EL (cell line): ENCODE data around the gene OR2V2.
A peak's percentile ranks its signal among the peaks of the same experiment; 100 is the strongest.

Experiments
- DNase-seq: peaks from one replicate; pipeline ENCODE4 v3.0.0-alpha.2; 2016

Gene OR2V2

DNA sequence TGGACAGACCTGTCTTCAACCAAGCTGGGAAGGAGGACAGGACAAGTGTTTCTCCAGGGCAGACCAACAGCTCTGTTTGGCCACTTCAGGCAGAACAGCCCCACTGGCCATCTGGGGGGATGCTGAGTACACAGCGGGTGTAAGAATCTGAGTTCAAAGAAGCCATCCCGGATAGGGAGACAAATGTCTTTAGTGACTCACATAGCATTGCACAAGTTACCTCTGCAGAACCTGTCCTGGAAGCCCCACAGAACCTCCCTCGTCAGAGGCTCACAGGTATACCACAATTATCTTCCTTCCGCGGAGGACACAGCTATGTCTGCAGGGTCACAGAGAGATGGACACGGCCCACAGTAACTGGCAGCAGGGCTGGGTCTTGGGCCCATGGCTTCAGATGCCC lies 2.0 kb downstream of the OR2V2 start:
- DNase-seq, result no peak

DNA sequence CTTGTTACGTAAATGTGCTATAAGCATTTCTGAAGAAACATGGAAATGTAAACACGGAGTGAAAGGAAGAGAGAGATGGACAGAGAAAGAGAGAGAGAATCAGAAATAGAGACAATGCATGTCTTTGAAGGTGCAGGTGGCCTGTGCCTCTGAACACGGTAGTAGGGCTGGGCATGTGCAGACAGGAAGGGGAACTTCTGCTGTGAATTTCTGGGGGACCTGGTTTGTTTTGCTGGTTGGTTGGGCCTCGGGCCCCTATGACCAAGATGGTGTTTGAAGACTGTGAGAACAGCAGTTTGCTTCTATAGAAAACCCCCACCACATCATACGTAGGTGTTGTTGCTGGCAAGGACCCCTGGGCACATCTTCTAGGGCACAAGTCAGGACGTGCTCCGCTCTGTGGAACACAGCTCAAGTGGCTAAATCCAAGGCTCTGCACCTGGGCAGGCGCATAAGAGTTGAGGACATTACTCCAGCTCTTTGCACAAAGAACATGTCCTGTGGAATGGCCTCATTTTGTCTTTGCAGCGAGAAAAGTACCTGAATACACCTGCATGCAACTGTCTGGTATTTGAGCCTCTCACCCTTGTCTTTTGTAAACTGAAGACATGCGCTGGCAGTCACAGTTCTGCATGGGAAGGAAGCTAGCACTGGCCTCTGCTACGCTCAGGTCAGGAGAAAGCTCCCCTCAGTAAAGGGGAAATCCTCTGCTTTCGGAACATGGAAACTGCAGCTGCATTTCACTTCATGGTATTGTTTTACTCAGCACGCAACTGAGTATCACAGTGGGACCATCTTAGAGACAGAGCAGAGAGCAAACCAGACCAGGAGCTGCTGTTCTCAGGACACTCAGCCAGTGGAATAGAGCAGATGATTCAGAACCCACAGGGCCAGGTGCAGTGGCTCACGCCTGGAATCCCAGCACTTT lies 2.7 kb downstream of the OR2V2 start:
- no peak for DNase-seq

DNA sequence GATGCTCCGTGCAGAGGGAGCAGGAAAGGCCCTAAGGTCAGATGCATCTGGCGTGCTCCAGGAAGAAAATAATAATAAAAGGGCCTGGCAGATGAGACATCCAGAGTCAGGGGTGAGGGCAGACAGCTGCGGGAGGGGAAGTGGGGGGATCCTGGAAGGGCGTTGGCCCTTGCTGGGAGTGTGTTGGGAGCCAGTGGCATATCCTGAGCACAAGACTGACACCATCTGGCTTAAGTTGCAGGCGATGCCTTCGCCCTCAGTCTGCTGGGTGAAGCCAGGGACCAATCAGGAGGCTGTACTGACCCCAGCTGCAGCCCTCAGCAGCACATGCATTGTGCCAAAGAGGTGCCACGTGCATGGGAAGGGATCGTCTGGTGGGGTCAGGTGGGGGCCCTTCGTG lies 3.8 kb downstream of the OR2V2 start:
- no peak for DNase-seq

DNA sequence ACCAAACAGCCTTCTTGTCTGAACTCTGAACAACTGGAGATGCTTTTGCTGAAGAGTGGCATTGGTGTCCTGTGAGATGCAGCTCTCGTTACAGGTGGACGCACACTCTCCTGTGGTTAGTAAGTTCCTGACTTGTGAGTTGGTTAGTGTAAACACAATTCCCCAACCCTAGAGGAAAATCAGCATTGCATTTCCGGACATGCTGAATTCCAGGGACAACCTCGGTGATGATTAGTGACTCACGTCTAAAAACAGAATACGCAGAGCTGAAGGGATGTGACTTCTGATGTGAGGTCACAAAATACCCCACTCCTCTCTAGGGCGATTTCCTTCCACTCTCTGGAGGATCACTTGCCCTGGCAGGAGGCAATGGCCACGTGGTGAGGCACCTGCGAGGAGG lies 5.0 kb downstream of the OR2V2 start:
- DNase-seq, result peak; percentile 53

DNA sequence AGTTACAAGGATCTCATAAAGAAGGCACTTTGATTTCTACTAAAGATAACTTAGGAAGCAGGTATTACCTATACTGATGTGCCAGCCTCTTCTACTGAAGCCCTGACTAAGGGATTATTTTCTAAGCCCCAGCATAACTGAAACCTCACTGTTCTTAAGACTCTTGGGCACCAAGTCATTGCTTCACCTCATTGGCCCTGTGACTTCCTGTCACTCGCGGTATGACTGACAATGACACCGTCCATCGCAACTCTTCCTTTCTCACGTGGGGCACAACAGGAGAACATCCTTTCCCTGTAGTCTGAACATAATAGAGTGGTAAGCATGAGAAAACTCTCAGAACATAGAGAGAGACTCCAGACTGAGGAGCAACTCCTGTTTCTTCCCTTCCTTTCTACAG lies 6.4 kb downstream of the OR2V2 start:
- DNase-seq, result no peak

DNA sequence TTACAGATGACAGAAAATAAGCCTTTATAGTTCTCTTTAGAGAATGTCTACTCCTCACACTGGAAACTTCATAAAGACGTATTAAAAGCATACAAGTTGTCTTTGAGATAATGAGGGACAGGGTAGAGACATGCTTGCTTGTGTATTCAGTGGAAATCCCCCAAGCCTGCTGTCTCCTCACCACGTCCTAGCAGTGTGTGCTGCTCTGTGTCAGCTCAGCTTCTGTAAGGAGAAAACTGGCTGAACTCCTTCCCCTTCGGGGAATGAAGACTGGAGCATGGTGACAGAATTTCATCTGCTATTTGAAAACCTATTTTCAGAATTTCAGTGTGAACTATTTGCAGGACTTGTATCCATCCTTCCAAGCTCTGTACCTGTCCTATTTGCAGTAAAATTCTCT lies 9.4 kb downstream of the OR2V2 start:
- no peak for DNase-seq

DNA sequence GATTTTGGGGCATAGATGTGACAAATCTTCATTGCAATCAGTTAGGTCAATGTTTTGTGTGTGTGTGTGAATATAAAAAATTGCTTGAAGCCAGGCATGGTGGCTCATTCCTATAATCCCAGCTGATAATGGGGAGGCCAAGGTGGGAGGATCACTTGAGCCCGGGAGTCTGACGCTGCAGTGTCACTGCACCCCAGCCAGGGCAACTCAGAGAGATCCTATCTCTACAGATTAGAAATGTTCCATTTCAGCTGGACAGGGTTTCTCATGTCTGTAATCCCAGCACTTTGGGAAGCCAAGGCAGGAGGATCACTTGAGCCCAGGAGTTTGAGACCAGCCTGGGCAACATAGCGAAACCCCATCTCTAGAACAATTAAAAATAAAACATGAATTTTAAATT lies 11.5 kb downstream of the OR2V2 start:
- no peak for DNase-seq

DNA sequence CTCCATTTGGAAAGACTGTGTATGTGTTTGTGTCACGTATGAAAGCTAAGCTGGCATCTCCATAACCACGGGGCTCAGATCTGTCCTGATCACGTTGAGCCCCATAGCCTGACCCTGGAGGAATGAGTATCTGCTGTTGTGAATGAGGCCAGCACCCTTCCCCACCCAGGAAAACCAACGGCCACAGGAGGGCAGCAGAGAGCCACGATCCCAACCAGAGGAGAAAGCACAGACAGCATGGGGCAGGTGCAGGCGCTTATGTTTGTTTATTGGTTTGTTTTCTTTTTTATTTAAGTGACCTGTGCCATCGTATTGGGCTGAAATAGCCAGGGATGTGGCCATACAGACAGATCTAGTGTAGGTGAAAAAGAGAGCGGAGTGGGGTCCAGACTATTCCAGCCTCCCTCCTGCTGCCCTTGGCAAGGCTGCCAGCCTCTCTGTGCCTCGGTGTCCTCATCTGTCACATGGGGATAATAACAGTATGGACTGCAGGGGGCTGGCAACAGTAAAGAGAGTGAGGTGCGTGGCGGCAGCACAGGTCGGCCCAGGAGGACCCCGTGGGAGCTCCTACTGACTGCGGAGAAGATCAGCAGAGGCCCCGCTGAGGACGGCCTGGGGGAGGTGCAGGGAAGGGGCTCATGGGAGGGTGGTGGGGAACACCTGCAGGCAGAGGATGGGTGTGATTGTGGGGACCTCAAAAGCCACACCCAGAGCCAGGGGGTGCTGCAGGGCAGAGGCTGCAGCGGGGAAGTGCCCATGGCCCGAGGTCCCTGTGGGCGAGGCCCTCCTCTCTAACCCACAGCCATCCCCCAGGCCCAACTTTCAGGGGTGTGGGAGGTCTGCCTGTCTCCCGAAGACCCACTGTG lies 12.1 kb downstream of the OR2V2 start:
- peak; percentile 82 for DNase-seq

DNA sequence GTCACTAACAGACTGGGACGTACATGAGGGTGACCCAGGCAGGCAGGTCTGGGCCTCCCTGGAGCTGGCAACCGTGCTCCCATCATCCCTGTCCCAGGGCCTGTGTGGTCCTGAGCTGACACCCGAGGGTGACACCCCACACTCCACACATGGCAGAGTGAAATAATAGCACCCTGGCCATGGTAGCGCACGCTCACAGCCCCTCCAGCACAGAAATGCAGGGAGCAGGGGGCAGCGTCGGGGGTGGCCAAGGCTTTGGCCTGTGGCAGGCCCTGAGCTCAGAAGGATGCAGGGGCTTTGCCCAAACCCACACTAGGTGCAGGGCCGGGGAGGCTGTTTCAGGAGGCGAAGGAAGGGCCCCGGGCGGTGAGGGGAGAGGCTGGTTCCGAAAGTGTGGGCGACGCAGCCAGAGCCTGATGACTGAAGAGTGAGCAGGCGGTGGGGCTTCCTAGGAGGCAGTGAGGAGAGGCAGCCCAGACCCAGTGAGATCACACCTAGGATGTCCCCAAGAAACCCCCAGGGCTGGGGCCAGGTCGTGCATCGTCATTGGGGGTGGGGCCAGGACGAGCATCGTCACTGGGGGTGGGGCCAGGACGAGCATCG lies 12.9 kb downstream of the OR2V2 start:
- peak; percentile 71 for DNase-seq

DNA sequence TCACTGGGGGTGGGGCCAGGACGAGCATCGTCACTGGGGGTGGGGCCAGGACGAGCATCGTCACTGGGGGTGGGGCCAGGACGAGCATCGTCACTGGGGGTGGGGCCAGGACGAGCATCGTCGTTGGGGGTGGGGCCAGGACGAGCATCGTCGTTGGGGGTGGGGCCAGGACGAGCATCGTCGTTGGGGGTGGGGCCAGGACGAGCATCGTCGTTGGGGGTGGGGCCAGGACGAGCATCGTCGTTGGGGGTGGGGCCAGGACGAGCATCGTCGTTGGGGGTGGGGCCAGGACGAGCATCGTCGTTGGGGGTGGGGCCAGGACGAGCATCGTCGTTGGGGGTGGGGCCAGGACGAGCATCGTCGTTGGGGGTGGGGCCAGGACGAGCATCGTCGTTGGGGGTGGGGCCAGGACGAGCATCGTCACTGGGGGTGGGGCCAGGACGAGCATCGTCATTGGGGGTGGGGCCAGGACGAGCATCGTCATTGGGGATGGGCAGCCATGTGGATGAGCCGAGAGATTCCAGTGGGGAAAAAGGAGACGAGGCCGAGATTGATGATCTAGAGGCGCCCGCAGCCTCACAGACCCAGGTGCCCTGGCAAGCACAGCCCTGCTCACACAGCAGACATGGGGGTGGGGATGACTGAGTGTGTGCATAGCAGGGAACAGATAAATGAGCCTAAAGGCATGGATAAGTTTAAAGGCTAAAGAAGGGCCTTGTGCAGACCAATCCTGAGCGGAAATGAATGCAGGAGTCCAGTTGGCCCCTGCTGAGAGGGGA lies 13.6 kb downstream of the OR2V2 start:
- DNase-seq, result peak; percentile 77

DNA sequence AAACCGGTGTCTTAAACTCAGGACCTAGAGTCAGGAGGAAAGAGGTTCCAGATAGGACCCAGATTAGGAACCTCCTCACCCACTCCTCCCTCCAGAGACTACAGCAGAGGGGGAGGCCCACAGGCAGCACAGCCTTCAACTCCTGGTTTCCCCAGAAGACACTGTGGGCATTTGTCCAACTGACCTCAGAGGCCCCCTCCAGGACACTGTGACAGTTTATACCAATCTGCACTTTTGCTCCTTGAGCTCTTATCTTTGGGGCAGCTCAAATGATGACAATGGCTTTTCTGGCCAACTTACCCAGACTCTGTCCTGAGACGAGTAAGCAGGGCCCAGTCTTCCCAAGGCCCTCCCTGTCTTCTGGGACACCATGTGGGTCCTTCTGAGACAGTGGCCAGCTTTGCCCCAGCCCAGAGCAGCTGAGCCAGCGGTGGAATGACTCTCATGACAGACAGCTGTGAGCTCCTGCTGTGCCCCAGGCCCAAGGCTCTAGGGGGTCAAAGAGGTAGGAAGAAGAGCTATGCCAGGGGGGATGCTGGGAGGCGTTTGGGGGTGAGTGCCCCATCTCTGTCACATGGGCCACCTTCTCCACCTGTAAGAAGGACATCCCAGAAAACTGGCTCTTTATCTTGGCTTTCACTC lies 14.3 kb downstream of the OR2V2 start:
- no peak for DNase-seq

DNA sequence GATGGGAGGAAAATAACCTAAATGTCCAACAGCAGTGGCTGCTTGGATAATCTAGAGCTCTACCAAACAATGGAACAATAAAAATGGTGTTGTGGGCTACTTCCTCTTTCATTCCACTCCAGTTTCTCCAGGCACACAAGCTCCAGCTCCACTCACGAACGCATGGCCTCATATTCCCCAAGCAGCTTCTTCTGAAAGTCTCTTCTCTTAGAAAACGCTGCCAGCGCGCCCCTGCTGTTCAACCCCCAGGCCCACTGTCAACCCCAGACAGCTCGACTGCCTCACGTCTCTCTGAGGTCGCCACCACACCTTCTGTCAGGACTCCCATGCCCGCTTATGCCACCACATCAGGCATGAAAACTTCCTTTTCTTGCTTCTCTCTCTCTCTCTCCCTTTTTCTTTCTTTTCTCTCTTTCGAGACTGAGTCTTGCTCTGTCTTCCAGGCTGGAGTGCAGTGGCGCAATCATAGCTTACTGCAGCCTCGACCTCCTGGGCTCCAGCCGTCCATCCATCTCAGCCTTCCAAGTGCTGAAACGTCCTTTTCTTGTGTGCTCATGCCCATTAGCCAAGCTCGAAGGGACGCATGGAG lies 16.2 kb downstream of the OR2V2 start:
- no peak for DNase-seq

DNA sequence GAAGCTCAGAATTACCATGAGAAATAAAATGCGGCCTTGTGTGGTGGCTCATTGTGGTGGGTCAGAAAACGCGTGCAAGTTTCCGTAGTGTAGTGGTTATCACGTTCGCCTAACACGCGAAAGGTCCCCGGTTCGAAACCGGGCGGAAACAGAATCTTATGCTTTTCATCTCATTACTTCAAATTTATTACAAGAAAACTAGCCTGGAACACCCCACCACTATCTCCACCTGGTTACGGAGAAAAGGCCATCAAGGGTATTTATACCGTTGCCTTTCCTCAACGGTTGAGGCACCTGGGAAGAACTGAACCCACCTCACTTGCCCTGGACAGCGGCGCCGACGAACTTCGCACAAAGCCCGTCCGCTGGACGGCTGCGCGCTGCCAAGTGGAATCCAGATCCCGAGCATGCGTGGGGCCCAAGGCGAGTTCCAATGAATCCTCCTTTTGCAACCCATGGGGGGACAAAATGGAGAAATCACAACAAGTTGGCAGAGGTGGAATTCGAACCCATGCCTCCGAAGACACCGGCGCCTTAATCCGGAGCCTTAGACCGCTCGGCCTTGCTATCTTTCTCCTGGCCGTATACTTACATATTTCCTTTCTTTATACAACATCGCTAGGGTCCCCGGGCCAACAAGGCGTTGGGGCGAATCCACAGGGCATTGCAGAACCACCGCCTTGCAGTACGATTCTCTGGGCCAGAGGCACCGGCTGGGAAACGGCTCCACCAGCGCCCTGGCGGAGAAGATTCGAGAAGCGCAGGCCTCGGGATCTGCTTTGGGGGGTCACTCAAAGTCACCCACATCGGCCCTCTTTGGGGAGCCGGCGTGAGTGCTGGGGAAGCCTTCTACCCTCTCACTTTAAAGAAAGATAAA lies 16.9 kb downstream of the OR2V2 start:
- peak; percentile 63 for DNase-seq

DNA sequence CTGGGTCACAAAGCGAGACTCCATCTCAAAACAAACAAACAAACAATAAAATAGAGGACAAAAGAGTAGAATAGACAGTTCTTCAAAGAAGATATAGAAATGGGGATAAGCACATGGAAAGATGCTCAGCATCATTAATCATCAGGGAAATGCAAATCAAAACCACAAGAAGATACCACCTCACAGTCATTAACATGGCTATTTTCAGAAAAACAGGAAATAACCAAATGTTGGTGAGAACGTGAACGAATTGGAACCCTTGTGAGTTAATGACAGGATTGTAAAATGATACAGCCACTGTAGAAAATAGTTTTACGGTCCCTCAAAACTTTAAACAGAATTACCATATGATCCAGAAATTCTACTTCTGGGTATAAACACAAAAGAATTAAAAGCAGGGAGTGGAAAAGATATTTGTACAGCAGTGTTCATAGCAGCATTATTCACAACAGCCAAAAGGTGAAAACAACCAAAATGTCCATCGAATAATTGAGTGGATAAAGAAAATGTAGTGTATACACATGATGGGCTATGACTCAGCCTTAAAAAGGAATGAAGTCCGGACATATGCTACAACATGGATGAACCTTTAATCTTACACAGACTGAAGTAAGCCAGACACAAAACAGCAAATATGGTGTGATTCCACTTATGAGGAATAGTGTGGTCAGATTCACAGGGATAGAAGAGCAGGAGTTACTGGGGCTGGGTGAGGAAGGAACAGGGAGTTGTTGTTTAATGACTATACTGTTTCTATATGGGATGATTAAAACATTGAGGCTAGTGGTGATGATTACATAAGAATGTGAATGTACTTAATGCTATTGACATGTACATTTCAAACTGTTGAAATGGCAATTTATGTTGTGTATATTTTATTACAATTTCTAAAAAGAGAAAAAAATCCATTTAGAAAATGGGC lies 19.7 kb downstream of the OR2V2 start:
- peak; percentile 13 for DNase-seq

DNA sequence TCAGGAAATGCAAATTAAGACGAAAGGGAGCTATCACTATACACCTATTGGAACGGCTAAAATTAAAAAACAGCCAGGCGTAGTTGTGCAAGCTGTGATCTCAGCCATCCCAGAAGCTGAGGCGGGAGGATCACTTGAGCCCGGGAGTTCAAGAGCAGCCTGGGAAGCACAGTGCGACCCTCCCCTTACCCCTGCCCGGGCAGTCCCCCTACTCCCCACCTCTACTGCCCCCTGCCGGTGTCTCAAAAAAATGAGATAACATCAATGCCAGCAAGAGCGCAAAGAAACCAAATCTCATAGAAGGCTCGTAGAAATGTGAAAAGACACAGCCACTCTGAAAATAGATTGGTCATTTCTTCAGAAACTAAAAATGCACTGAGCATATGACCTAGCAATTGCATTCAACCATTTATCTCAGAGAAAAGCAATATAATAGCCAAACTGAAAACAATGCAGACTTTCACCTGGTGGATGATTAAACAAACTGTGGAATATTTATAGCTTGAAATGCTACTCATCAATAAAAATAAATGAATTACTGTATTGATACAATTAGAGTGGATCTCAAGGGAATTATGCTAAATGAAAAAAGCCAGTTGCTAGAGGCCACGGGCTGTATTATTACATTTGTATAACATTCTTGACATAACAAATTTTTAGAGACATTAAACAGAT lies 20.6 kb downstream of the OR2V2 start:
- peak; percentile 40 for DNase-seq

DNA sequence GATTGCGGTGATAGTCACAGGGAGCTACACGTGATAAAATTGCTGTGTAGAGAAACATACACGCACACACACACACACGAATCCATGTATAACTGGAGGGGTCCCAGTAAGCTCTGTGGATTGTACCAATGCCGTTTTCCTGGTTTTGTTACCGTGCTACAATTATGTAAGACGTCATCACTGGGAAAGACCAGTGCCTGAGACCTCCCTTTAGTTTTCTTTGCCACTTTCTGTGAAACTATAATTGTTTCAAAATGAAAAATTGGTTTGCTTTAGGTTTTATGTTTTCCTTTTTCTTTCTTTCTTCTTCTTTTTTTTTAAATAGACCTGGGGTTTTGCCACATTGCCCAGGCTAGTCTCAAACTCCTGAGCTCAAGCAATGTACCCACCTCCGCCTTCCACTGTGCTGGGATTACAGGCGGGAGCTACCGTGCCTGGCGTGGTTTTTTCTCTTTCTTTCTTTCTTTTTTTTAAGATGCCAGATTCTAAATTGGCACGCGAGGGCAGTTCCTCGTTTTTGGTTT lies 21.3 kb downstream of the OR2V2 start:
- DNase-seq, result no peak

DNA sequence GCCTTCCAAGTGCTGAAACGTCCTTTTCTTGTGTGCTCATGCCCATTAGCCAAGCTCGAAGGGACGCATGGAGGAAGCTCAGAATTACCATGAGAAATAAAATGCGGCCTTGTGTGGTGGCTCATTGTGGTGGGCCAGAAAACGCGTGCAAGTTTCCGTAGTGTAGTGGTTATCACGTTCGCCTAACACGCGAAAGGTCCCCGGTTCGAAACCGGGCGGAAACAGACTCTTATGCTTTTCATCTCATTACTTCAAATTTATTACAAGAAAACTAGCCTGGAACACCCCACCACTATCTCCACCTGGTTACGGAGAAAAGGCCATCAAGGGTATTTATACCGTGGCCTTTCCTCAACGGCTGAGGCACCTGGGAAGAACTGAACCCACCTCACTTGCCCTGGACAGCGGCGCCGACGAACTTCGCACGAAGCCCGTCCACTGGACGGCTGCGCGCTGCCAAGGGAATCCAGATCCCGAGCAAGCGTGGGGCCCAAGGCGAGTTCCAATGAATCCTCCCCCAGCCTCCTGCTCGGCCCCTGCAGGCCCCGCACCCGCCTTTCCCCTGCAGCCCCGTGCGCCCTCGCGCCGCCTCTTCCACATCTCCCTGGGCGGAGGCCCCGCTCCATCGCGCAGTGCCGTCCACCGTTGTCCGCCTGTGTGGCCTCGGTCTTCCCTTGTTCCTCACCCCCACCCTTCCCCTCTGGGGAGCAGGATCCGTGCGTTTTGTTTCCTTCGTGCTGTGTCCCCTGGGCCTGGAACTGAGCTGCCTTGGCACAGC lies 22.3 kb downstream of the OR2V2 start:
- peak; percentile 86 for DNase-seq
